Astrocyte (in vitro differentiated cells and primary cell): ENCODE data around the gene PHC2. TPM values are rescaled to one million over a fixed set of nuclear protein-coding genes. Genes with fewer than 3 reads are reported as not detected.

Source experiments
- DNase-seq: peaks from one replicate; pipeline ENCODE4 v3.0.0-alpha.2; 2010; ENCODE audit warnings: low read depth
- FAIRE-seq: peaks from 2 replicates; lab custom pipeline; 2011; peaks lifted over from hg19 to GRCh38; lab: Jason Lieb, UNC
- H2AFZ ChIP-seq: 2 replicates; pipeline ENCODE4 v1.6.0; 2012; ENCODE audit warnings: low read depth, low read length, inconsistent platforms
- H3K27ac ChIP-seq: 2 replicates; pipeline ENCODE4 v1.5.1; 2011; ENCODE audit warnings: low read depth, low read length, inconsistent platforms
- H3K27me3 ChIP-seq: 2 replicates; pipeline ENCODE4 v1.6.0; 2011; ENCODE audit warnings: low read length, inconsistent platforms; ENCODE audit not compliant: insufficient read depth
- H3K36me3 ChIP-seq: 2 replicates; pipeline ENCODE4 v1.5.1; 2011; ENCODE audit warnings: low read length, inconsistent platforms; ENCODE audit not compliant: insufficient read depth
- H3K4me1 ChIP-seq: 2 replicates; pipeline ENCODE4 v1.5.1; 2011; ENCODE audit warnings: low read length, inconsistent platforms; ENCODE audit not compliant: insufficient read depth
- H3K4me2 ChIP-seq: 2 replicates; pipeline ENCODE4 v1.6.0; 2012; ENCODE audit warnings: low read length, inconsistent platforms
- H3K4me3 ChIP-seq: 2 replicates; pipeline ENCODE4 v1.5.1; 2011; ENCODE audit warnings: low read depth, mild to moderate bottlenecking, low read length, inconsistent platforms; ENCODE audit not compliant: insufficient read depth
- H3K79me2 ChIP-seq: 2 replicates; pipeline ENCODE4 v1.6.0; 2012; ENCODE audit warnings: mild to moderate bottlenecking, low read length, inconsistent platforms; ENCODE audit not compliant: insufficient read depth
- H3K9ac ChIP-seq: 2 replicates; pipeline ENCODE4 v1.6.0; 2012; ENCODE audit warnings: mild to moderate bottlenecking, low read length, inconsistent platforms
- H3K9me3 ChIP-seq: 2 replicates; pipeline ENCODE4 v1.5.1; 2012; ENCODE audit warnings: low read depth, mild to moderate bottlenecking, low read length, inconsistent platforms; ENCODE audit not compliant: insufficient read depth
- H4K20me1 ChIP-seq: 2 replicates; pipeline ENCODE4 v1.6.0; 2012; ENCODE audit warnings: low read length, inconsistent platforms; ENCODE audit not compliant: insufficient read depth
- H3K27ac Mint-ChIP-seq: one replicate; pipeline ENCODE4 v1.8.0; 2021; ENCODE audit warnings: mild to moderate bottlenecking, mixed read lengths; ENCODE audit not compliant: unreplicated experiment
- H3K27me3 Mint-ChIP-seq: one replicate; pipeline ENCODE4 v1.8.0; 2021; ENCODE audit warnings: low read depth, mixed read lengths; ENCODE audit not compliant: unreplicated experiment
- H3K36me3 Mint-ChIP-seq: one replicate; pipeline ENCODE4 v1.8.0; 2021; ENCODE audit warnings: low read depth, mixed read lengths; ENCODE audit not compliant: unreplicated experiment
- H3K4me1 Mint-ChIP-seq: one replicate; pipeline ENCODE4 v1.8.0; 2021; ENCODE audit warnings: low read depth, mixed read lengths; ENCODE audit not compliant: unreplicated experiment
- H3K4me3 Mint-ChIP-seq: one replicate; pipeline ENCODE4 v1.8.0; 2021; ENCODE audit warnings: mild to moderate bottlenecking, moderate library complexity, mixed read lengths; ENCODE audit not compliant: unreplicated experiment
- H3K9me3 Mint-ChIP-seq: one replicate; pipeline ENCODE4 v1.8.0; 2021; ENCODE audit warnings: mild to moderate bottlenecking, mixed read lengths; ENCODE audit not compliant: unreplicated experiment
- CTCF ChIP-seq: IDR thresholded peaks from 2 replicates; pipeline ENCODE4 v1.5.1; 2011; ENCODE audit warnings: low read depth, mild to moderate bottlenecking, inconsistent platforms, low read length, moderate library complexity; ENCODE audit not compliant: insufficient read depth
- EZH2 ChIP-seq: IDR thresholded peaks from 2 replicates; pipeline ENCODE4 v1.6.1; 2012; ENCODE audit warnings: mild to moderate bottlenecking, low read length, inconsistent platforms; ENCODE audit not compliant: insufficient read depth
- total RNA-seq: library from RNA; stranded (reverse); gene quantifications from 2 replicates; pipeline ENCODE4 v1.2.1, GENCODE V29; 2021

PHC2 gene
- total RNA-seq, 1 donor from 2014 or later, result 113 TPM

GRCh38 chr1:33360367-33360766 lies 70.5 kb downstream of the PHC2 start:
- Histone ChIP-seq H3K36me3 (peaks cover 10% of the 10 kb centered on the region), H3K27me3 (no peaks in the 10 kb centered on the region), H3K27ac (no peak overlapping the region), H3K4me2 (no peak overlapping the region), H3K9me3 (no peaks in the 10 kb centered on the region), H3K9ac (no peak overlapping the region), H2AFZ (no peak overlapping the region), H3K4me1 (peaks cover 17% of the 10 kb centered on the region), H3K4me3 (no peak overlapping the region), H4K20me1 (no peaks in the 10 kb centered on the region), H3K79me2 (no peaks in the 10 kb centered on the region)
- FAIRE-seq (no peak), DNase-seq (no peak)
- H3K36me3 Mint-ChIP-seq, result peaks cover 25% of the 10 kb centered on the region
- no peak overlapping the region for H3K4me3 Mint-ChIP-seq
- peaks cover 2% of the 10 kb centered on the region for H3K27me3 Mint-ChIP-seq
- H3K4me1 Mint-ChIP-seq, result peaks cover 71% of the 10 kb centered on the region
- peak overlapping the region; percentile 48 for H3K27ac Mint-ChIP-seq
- TF ChIP-seq CTCF, result no peak
- no peaks in the 10 kb centered on the region for H3K9me3 Mint-ChIP-seq

- Histone ChIP-seq H3K4me2 (no peak overlapping the region), H3K4me1 (peaks cover 12% of the 10 kb centered on the region), H3K4me3 (no peak overlapping the region), H4K20me1 (no peaks in the 10 kb centered on the region), H3K27ac (no peak overlapping the region), H3K27me3 (no peaks in the 10 kb centered on the region), H3K79me2 (no peaks in the 10 kb centered on the region), H3K9ac (no peak overlapping the region), H3K36me3 (peaks cover 10% of the 10 kb centered on the region), H3K9me3 (no peaks in the 10 kb centered on the region), H2AFZ (no peak overlapping the region)
- Mint-ChIP-seq H3K4me3 (no peak overlapping the region), H3K27me3 (peaks cover 3% of the 10 kb centered on the region), H3K4me1 (peaks cover 67% of the 10 kb centered on the region), H3K27ac (no peak overlapping the region), H3K36me3 (peaks cover 29% of the 10 kb centered on the region), H3K9me3 (no peaks in the 10 kb centered on the region)
- FAIRE-seq (no peak), DNase-seq (no peak)
- no peak for TF ChIP-seq CTCF
- no peak for TF ChIP-seq EZH2
These were observed 71.0 kb downstream of the PHC2 start for GRCh38 chr1:33359931-33360330.

GRCh38 chr1:33358795-33359503 lies 71.9 kb downstream of the PHC2 start:
- H3K9ac ChIP-seq, result no peak overlapping the region
- H3K4me2 ChIP-seq, result no peak overlapping the region
- no peak for FAIRE-seq
- TF ChIP-seq CTCF (no peak), EZH2 (no peak)
- Mint-ChIP-seq H3K36me3 (peaks cover 37% of the 10 kb centered on the region), H3K4me3 (no peak overlapping the region), H3K27me3 (peaks cover 3% of the 10 kb centered on the region), H3K27ac (peak overlapping the region; percentile 73), H3K4me1 (peaks cover 57% of the 10 kb centered on the region), H3K9me3 (no peaks in the 10 kb centered on the region)
- H3K27me3 ChIP-seq, result no peaks in the 10 kb centered on the region
- no peak overlapping the region for H3K4me3 ChIP-seq
- H3K27ac ChIP-seq, result no peak overlapping the region
- no peak for DNase-seq
- peaks cover 10% of the 10 kb centered on the region for H3K36me3 ChIP-seq
- no peaks in the 10 kb centered on the region for H4K20me1 ChIP-seq
- H3K9me3 ChIP-seq, result no peaks in the 10 kb centered on the region
- peaks cover 2% of the 10 kb centered on the region for H3K4me1 ChIP-seq
- H3K79me2 ChIP-seq, result no peaks in the 10 kb centered on the region
- H2AFZ ChIP-seq, result no peak overlapping the region
